GM20431 (cell line): ENCODE measurements around the gene FSTL4.

Experiments used
- in situ Hi-C: fragments of 300-500 bp; cut with MseI, MboI; formaldehyde crosslinking; loops from one replicate; pipeline ENCODE4 v1.15.0; 2020; ENCODE audit warnings: low sequenced_read_pairs; ENCODE audit not compliant: unreplicated experiment

The FSTL4 gene

GRCh38 chr5:133415906-133416305, 196.4 kb downstream of the FSTL4 start:
- in situ Hi-C loops = no loop called here

GRCh38 chr5:133415506-133415905, 196.8 kb downstream of the FSTL4 start:
- in situ Hi-C loops = no loop called here

- in situ Hi-C loops = no loop called here
Measured at GRCh38 chr5:133412661-133413060, 199.7 kb downstream of the FSTL4 start.

GRCh38 chr5:133410335-133410828, 202.0 kb downstream of the FSTL4 start:
- in situ Hi-C loops = no loop called here

- in situ Hi-C loops = no loop called here
Measured at GRCh38 chr5:133409210-133409674, 203.1 kb downstream of the FSTL4 start.

- in situ Hi-C loops = no loop called here
Measured at GRCh38 chr5:133408322-133408721, 204.0 kb downstream of the FSTL4 start.

DNA sequence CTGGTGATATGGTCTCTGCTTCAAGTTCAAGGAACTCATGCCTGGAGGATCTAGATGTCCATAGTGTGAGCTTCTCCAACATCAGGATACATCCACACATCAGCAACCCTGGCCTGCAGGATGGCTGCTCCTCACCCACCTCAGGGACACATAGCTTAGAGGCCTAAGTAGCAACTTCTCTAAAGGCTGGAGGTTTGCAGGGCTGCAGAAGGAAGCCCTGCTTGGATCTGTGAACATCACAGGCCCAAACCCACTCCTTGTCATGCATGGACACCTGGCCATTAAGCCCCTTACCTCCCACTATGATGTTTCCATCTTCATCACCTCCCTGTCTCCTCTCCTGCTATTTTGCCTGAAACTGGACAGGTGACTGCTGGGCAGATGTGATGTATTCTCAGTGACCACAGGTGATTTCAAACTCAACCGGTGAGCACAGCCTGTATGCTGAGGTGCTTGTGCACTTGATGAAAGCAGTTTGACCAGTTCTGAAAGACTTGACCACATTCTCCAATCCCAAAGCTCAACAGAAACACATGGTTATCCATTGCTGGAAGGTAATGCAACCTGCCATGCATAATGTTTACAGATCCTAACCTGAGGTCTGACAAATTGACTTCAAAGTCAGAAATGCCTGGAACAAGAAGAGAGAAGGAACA, 205.2 kb downstream of the FSTL4 start:
- in situ Hi-C loops = no loop called here

- in situ Hi-C loops = no loop called here
Measured at GRCh38 chr5:133406208-133406976, 205.9 kb downstream of the FSTL4 start.

DNA sequence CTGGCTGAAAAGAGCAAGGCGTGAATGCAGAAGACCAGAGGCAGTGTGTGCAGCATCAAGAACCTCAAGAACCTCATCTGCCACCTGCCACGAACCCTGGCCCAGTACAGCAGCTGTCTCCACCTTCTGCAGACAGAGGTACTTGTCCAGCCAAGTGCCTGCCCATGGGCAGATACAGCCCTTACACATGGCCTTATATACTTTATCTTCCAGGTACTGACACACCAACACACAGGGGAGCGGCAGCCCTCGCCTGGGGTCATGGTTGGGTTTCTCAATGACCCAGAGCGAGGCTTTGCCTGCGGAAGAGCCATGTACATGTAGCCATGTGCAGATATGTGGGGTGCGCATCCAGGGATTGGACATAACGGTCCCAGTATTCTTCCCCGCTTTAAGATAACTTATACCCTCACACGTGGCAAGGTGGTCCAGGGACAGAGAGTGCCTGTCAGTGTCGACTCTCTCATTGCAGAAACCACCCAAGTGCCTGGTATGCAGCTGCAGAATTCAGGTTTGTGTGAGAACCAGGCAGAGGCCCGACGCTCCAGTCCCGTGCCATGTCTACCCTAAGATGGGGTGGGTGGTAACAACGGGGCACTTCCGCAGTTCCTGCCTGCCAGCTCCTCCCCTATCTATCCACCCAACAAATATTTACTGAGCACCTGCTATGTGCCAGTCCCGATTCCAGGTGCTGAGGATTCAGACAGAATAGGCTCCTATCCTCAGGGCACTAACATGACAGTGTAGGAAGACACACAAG, 206.9 kb downstream of the FSTL4 start:
- in situ Hi-C loops = no loop called here

- in situ Hi-C loops = no loop called here
Measured at GRCh38 chr5:133404724-133405123, 207.6 kb downstream of the FSTL4 start.

GRCh38 chr5:133403741-133404364, 208.5 kb downstream of the FSTL4 start:
- in situ Hi-C loops = no loop called here

DNA sequence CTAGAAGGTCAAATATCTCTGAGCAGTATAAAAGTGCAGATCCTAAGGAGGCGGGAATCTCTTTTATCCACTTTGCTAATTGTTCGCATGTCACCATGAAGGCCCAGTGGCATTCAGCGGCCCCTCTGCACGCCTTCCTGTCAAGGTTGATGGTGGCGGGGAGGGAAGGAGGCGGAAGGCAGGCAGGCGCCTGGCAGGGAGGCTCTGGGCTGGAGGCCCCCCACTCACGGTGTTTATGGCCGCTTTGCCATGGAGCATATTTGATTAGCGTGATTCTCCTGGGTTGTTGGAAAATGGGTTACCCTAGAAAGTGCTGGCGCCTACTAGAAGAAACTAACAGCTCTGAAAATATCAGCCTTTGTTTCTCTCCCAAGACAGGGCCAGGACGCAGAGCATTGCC, 209.6 kb downstream of the FSTL4 start:
- in situ Hi-C loops = no loop called here

DNA sequence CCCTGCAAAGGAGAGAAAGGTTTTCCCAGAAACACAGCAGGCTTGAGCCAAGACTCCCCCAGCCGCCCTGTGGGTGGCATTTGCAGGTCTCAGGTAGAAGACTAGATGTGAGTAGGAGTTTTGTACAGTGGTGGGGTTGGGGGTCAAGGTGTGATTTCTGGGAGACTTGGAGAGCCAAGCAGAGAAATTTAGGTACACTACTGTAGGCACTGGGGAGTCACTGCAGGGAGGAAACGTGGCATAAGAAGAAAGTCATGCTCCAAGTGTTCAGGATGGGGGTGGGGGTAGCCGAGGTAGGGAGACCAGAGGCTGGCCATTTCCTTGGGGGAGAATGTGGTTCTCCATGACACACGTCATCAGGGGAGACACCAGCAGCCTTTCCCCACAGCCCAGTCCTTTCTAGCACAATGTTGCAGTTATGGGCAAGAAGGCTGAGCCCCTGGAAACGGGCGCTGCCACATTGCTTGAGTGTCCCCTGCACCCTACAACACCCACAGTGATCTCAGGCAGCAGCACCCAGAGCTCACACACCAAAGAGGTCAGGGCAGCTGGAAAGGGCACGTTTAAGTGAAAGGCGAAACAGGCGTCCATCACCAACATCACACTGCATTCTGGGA, 210.5 kb downstream of the FSTL4 start:
- in situ Hi-C loops = no loop called here

GRCh38 chr5:133400831-133401351, 211.4 kb downstream of the FSTL4 start:
- in situ Hi-C loops = no loop called here

DNA sequence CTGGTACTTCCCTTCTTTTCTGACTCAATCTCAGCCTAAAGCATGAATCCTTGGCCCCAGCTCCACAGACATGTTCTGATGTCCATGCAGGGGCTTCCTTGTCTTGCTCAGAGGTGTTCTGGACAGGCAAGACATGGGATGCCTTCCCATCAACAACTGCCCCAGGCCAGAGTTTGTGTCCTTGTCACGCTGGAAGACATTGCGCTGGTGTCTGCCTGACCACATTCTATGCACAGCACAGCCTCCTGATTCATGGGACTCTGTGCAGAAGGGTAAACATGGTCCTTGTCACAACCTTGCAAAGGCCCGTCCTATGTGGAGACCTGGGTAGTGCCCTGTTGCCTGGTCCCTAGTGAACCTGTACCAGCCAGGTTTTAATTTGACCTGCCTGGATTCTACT, 212.2 kb downstream of the FSTL4 start:
- in situ Hi-C loops = no loop called here

DNA sequence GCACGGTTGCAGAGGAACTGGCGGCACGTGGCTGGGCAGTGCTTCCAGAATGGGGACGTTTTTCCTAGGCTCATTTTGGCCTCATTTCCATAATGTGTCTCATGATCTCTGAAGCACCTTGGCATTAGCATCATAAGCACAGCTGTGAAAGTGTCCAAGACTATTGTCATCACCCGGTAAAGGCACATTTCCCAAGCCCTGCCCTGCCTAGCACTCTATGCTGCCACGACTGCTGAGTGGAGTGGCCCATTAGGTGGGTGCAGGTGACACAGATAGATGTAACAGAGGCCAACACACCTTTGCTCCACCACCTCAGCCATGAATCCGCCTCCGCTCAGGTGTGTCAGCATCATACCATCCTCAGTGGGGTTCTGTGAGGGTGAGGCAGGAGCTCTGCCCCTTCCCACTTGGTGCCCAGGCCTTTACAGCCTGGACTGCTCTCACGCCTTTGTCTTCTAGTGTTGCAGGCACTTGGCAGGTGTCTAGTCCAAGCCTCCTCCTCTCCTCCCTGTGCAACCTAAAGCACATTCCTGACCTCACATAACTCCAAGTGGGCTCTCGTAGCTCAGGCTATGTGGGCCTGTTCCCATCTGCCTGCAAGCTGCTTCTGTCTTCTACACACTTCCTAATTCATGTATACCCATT, 213.0 kb downstream of the FSTL4 start:
- in situ Hi-C loops = no loop called here

DNA sequence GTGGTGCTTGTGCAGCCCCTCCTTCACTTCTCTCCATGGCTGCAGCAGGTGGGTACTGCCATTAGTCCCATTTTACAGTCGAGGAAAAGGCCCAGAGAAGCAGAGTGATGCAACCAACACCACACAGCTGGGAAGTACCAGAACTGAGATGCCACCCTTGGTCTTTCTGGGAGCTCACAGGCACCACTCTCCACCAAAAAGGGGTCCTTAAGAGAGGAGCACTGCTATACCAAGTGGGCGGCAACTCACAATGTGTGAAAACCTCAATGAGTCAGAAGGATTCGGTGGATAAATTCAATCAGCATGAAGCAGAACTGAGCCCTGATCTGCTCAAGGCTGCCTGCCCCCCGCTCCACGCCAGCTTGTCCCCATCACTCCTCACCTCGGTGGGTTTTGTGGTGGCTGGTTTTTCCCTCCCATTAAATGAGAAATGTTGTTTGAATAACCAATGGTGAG, 213.7 kb downstream of the FSTL4 start:
- in situ Hi-C loops = no loop called here

DNA sequence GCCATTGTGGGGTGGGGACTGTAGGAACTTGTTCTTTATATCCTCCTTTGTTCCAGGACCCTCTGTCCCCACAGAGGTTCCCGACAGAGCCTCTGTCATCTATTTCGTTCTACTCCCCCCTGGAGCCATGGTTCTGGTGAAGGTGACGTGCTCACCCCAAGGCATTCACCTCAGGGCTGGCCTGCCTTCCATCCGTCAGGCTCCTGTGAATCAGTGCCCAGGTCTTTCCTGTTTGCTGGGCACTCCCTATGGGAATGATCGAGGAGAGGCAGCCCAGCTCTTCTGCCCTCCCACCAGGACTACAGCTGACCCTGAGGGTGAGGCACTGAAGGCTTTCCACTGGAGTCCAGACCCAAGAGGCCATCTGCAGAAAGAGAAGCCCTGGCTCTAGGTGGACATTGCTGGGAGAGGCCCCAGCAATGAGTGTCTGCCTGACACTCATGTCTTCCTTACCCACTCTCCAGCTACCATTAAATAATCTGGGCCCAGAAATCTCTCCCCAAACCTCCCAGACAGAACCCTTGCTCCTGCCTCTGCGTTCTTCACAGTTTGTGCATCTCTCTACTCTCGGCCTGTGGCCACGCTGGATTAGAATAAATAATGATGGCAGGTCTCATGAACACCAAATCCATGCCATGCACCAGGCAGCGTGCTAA, 214.2 kb downstream of the FSTL4 start:
- in situ Hi-C loops = no loop called here

GRCh38 chr5:133397348-133397747, 215.0 kb downstream of the FSTL4 start:
- in situ Hi-C loops = no loop called here
